Stimulated activated naive CD4-positive, alpha-beta T cell treated with Interleukin-2 at 50 U/mL for 16 hours (primary cell): ENCODE results near the gene TNIP1.
A peak's percentile ranks its signal among the peaks of the same experiment; 100 is the strongest.

Experiments used
- DNase-seq: peaks from one replicate; lab custom pipeline; 2025; lab: John Stamatoyannopoulos, UW

TNIP1 gene

DNA sequence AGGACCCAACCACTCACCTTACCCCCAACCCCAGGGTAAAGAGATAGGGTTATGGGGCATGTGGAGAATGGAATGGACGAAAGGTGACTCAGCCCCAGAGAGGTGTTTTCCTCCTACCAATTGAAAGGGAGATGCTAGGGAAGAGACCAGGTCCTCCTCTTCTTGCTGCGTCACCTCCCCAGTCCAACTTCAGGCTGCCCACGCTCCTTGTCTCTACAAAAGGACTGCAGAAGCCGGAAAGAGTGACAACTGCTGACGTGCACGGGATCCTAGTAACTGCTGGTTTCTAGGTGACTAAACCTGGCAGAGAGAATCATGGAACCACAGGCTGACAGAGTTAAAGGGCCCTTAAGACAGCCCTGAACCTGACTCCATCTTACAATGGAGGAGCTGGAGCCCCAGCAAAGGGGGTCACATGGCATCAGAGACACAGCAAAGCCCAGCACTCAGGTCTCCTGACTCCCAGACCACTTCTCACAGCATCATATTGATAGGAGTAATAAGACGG, 58.3 kb downstream of the TNIP1 start:
- DNase-seq: peak; percentile 7

DNA sequence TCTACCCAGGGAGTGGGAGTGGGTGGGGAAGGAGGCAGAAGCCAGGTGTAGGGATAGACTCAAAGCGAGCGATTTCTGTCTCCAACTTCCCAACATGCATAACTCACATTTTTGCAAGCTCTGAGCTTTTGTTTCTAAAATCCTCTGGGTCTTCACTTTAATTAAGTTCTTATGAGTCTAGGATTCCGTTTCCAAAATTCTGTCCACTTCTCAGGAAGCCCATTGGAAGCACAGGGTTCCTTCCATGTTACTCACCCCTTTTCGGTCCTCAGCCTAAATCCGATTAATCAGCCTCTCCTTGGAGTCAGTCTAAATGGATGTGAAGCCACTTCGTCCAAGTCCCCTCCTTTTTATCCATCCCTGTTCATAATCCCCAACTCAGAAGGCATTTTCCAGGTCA, 59.1 kb downstream of the TNIP1 start:
- DNase-seq: no peak

DNA sequence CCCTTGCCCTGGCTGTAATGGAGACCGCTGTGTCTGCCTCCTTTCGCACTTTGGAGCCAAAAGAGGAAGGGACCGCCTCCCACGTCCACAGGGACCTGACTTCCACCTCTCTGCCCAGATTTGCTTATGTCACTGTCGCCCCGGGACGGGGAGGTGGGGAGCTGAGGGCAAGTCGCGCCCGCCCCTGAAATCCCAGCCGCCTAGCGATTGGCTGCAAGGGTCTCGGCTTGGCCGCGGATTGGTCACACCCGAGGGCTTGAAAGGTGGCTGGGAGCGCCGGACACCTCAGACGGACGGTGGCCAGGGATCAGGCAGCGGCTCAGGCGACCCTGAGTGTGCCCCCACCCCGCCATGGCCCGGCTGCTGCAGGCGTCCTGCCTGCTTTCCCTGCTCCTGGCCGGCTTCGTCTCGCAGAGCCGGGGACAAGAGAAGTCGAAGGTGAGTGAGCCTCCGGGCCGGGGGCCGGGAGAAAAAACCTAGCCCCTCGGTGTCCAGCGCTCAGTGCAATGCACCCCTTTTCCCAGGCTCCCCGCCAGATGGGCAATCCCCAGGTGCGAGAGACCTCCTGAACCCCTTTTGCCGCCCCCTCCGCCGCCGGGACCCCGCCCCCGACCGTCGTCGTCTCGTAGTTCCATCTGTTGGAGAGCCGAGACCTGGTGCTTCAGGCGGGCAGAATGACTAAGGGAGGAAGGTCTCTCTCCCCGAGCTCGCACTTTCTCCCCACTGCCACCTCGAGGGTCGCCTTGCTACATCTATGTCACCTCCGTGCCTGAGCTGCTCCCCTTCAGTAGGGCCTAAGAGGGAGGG, 60.3 kb downstream of the TNIP1 start, which contains the start of gene GPX3:
Gene GPX3 (plus strand): TSS at position 288 of the 807 bp plus-strand sequence. CDS start 64 bp downstream, at position 352.
- DNase-seq: no peak

GRCh38 chr5:151019331-151019730, 61.5 kb downstream of the TNIP1 start:
- DNase-seq: no peak

GRCh38 chr5:151018846-151019245, 62.0 kb downstream of the TNIP1 start:
- DNase-seq: no peak

DNA sequence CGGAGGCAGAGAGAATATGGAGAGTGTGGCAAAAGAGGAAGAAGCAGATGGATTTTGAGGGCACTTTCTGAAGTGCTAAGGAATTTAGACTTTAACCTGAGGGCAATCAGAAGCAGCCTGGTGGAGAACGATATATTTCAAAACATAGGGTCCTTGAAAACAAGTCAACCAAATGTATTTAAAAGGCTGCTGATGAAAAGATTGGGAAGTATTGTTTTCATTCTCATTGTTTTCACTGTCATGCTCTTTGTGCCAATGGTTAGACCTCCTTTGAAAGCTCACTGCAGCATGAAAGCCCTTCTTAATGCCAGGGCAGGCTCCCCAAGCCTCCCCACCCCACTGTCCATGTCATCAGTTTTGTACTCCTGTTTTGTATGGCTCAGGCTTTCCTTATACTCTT, 62.9 kb downstream of the TNIP1 start:
- DNase-seq: no peak

GRCh38 chr5:151016700-151017099, 64.1 kb downstream of the TNIP1 start:
- no peak for DNase-seq

DNA sequence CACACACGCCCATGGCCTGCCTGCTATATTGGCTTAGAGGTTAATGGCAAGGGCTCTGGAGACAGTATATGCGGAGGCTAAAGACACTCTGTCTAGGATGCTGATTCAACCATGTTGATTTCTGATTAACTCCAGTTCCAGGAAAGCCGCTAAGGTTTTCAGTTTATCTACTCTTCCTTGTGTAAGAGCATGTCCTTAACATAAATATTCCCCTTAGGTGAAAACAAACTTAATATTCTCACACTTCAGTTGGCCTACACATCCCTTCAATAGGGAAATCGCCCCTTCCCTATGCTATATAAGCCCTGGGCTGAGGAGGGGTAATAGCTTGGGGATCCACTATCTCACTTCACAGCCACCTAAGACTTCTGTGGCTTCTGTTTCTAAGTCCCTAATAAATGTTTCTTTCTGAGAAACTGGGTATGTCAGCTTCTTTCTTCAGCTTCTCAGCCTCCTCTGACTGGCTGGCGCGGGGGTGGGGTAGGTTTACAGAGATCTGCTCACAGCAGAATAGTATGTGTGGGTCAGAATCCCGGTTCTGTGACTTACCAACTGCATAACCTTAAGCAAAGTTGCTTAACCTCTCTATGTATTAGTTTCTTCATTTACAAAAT, 64.8 kb downstream of the TNIP1 start:
- no peak for DNase-seq

GRCh38 chr5:151014680-151015343, 66.0 kb downstream of the TNIP1 start:
- no peak for DNase-seq

- DNase-seq: no peak
Observed at GRCh38 chr5:151012862-151013261, 68.0 kb downstream of the TNIP1 start.

DNA sequence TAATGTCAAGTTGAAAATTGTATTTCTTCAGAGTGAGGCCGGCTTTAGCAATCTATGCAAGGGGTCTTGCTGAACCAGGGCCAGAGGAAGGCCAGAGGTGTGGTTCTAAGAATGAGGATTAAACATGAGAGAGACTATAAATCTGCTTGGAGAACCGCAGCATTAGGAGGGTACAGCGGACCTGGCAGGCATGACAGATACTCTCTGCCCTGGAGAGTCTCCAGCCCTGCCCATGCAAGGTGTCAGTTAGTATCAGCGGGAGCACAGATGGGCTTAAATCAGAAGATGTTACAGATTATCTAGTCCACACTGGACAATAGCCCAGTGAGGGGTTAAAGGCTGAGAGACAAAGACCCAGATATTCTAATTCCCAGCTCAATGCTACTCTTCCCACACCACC, 71.9 kb downstream of the TNIP1 start:
- DNase-seq: no peak

DNA sequence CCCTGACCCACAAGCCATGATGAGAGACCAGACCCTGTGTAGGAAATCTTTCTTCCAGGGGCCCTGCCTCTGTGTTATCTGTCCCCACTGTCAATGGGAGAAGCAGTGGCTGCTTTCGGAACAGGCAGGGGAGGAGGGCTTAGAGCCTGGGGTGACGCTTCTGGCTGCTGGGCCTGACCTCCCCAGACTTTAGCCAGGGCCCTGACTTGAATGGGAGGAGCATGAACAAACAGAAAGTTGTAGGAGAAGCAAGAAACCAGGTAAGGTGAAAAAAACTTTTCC, 72.7 kb downstream of the TNIP1 start:
- no peak for DNase-seq

GRCh38 chr5:151007430-151008209, 73.2 kb downstream of the TNIP1 start:
- DNase-seq: no peak

- no peak for DNase-seq
Observed at GRCh38 chr5:151006704-151007334, 74.0 kb downstream of the TNIP1 start.

GRCh38 chr5:151005950-151006576, 74.8 kb downstream of the TNIP1 start:
- DNase-seq: no peak

DNA sequence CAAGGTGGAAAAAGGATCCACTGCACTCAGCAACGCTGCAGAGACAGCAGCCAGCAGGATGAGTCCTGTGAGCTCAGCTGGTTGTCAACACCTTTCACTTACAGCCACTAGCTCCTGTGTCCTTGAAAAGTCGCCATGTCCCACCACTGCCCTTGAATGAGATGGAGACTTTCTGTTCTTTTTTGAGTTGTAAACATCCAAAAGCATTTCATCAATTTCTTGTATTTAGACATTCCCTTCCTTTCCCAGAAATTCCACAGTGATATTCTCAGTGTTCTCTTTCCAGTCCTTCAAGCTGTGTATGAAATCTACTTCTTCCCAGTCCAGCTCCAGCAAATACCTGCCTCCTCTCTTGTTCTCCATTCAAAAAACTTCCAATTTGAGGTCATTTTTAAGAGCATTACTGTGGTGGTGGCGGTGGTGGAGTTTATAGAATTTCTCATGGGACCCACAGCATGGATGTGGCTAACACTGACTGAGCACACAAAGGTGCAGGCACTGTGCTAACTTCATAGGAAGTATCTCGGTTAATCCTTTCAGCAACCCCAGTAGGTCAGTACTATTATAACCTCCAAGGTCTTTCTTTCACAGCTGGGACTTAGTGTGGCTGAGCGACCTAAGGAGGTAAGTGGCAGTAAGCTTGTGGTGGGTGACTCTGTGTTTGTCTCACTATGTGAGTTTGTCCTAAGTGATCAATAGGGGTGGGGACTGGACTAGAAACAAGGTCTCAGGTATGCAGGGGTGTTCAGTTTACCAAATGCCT, 75.5 kb downstream of the TNIP1 start:
- no peak for DNase-seq

- DNase-seq: no peak
Observed at GRCh38 chr5:151004499-151004898, 76.3 kb downstream of the TNIP1 start.

GRCh38 chr5:151003503-151003860, 77.4 kb downstream of the TNIP1 start:
- no peak for DNase-seq

- DNase-seq: no peak
Observed at GRCh38 chr5:151002681-151003502, 77.9 kb downstream of the TNIP1 start.

DNA sequence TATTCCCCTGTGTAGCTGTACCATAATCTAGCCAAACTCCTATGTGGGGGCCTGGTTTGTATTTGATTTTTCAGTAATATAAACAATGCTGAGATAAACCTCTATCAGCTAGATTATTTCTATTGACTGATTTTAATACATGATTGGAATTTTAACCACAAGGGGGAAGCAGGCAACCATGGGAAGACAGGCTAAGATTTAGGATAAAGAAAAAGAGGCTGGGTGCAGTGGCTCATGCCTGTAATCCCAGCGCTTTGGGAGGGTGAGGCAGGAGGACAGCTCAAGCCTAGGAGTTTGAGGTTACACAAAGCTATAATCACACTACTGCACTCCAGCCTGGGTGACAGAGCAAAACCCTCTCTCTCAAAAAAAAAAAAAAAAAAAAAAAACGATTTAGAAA, 78.6 kb downstream of the TNIP1 start:
- DNase-seq: no peak
